NCI-H2196 treated with DMSO at 0.1 percent for 48 hours (cell line): ENCODE data around the gene MRPS25.
"Not testable (repeated sequence)": the region's sequence is repeated elsewhere in the genome, so short reads cannot be mapped to it uniquely, and the experiment has no call there.

Experiments used
- DNase-seq: peaks from one replicate; lab custom pipeline; 2025; ENCODE audit not compliant: unreplicated experiment; lab: John Stamatoyannopoulos, UW

Gene MRPS25

DNA sequence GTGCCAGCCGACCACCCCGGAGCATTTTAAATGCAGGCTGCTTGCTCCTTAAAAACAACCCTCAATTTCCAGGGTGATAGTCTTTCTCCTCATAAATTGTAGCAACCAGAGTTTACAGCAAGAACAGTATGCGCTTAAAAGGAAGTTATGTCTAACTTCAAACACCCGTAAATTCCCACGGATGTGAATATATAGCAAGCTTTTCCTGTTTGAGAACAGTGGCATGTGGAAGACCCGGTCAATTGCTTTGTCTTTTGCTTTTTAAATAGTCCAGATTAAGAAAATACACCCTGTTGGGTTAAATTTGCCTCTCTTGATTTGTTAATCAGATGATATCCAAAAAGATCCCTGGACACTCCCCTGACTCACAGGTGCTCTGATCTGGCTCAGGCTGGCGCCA lies 20.8 kb downstream of the MRPS25 start:
- DNase-seq = no peak

DNA sequence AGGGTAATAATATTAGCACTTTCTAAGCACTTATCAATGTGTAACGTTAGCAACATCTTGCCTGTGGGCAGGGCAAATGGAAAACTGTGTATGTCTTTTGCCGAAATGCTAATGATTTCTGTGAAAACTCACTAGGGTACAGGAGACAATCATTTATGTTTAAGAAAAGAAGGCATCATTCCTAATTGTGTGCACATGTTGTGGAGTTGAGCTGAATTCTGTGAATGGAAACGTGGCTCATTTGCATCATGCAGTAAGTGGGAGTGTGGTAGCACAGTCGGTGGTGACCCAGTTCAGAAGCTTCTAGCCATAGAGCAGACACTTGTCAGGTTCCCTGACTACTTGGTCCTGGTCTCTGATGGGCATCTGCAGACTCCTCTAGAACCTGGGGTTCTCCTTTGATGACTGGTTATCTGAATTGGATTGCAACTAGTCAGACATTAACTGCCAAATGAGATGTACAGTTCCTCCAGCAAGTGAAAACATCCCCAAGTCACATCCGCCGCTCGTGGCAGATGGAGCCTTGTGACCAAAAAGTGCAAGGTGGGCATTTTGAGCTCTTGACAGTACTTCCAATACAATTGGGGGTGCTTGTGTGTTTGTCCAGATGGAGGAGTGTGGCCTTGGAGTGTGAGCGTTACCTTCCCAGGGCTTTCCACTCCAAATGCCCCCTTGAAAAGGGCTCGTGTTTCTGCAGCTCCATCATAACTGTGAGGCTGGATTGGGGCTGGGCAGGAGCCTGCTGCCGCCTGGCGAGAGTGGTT lies 21.5 kb downstream of the MRPS25 start:
- DNase-seq = no peak

DNA sequence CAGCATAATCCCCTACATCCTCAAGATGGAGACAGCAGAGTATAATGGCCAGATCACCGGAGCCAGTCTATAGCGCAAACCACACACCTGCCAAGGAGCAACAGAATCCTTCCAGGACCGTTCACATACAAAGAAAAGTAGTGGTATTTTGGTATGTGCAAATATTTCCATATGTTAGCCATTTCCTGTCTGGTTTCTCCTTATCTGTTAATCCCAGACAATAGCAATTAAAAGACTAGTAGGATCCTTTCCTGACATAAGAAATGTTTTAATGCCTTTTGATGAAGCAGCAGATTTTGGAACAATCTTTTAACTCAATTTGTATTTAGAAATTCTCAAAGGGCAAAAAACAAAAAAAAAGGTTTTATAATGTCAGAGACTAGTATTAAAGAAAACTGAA lies 22.2 kb downstream of the MRPS25 start:
- no peak for DNase-seq

DNA sequence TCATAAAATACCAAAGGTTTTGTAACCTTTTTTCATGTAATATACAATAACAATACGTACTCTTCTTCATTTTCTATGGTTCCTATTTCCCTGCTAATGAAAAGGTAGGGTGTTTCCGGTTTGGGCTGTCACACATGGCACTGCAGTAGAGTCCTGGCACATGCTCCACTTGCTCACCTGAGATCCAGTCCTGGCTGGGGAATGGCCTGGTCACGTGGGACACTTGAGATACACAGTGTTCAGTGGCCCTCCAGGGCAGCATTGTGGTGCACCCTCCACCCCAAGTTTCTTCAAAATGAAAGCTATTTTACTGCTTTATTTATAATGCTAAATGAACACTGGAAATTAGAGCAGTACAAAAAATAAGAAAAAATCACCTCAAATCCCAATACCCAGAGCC lies 23.2 kb downstream of the MRPS25 start:
- DNase-seq = no peak

DNA sequence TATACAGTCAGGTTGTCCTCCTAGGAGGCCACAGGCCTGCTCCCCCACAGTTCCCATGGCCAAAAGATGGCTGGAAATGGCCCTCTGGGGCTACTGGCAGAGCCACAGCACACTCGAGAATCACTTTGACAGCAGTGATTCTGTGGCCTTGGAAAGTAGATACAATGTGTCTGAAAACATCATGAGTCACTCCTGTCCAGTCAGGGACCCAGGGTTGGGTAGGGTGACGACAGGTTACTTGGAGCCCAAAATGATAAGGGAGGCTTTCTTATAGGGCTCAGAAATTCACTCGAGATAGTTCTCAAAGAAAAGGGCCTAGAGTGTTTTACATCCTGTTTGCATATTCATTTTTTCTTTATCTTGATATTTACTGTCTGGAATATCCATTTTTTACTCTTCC lies 24.3 kb downstream of the MRPS25 start:
- no peak for DNase-seq

DNA sequence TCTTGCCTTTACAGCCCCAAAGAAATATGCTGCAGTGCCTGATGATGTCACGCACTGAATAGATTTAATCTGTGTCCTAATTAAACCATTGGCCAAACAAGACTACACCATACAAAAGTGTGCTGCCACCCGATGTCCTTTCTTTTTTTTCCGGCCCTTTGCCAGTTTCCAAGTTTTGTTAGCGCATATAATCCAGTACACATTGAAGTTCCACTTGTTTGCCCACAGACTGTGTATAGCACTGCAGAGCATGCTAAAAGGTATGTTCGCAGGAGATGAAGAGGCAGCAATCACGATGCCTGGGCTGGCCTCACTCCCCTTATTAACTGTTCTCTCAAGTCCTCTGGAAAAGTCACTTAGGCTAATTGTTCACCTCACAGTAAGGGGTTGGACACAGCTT lies 26.8 kb downstream of the MRPS25 start:
- no peak for DNase-seq

DNA sequence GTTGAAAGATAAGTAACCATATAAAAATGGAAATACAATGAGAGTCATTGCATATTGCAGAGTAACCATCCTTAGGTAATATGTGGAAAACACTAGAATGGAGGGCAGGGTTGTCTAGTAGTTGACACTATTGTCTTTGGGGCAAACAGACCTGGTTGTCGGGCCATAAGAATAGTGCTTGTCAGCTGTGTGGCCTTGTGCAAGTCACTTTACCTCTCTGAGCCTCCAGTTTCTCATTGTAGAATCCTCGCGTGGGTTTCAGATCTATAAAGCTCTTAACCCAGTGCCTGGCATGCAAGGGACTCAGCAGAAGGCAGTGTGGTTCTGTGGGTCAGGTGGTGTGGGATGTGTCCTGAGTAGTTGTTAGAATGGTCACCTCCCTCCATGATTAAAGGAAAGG lies 32.0 kb downstream of the MRPS25 start:
- no peak for DNase-seq

DNA sequence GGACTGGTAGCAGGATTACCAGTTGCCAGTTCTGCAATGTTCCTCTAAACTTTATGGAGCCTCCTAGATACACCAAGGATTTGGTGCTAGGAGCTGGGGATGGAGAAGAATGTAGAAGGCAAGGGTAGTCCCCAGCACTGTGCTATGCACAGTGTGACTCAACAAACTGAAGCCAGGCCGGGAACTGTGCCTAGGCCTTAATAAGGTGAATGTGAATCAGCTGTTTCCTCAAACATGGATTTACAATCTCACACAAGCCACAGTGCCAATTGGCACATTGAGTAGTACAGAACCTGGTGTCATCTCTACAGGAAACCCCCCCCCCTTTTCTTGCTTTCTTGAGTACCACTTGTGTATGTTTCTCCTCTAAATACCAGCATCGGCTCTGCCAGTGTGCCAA lies 32.5 kb downstream of the MRPS25 start:
- DNase-seq = no peak

DNA sequence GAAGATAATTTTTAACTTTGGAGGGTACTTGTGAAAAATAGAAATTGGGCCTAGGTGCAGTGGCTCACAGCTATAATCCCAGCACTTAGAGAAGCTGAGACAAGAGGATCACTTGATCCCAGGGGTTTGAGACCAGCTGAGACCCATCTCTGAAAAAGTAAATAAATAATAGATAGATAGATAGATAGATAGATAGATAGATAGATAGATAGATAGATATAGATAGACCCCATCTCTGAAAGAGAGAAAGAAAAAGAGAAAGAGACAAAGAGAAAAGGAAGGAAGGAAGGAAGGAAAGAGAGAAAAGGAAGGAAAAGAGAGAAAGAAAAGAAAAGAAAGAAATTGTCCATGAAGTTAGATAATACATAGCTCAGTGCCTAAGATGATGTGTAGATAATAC lies 35.5 kb downstream of the MRPS25 start:
- no peak for DNase-seq

DNA sequence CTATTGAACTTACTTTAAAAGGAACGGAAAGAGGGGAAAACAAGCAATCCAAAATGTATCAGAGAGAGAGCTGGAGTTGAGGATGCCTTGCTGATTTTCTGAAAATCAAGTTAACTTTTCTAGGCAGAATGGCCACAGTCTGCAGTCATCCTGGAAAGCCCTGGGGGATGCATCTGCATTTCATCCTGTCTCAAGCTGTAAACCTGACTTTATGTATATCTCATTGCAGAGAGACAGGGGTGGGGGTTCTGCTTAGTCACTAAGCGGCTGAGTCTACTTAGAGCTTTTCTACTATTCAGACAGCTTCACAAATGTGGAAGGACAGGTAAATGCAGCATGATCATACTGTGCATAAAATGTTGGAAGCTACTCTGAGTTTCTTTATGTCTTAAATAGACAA lies 41.4 kb downstream of the MRPS25 start:
- no peak for DNase-seq

DNA sequence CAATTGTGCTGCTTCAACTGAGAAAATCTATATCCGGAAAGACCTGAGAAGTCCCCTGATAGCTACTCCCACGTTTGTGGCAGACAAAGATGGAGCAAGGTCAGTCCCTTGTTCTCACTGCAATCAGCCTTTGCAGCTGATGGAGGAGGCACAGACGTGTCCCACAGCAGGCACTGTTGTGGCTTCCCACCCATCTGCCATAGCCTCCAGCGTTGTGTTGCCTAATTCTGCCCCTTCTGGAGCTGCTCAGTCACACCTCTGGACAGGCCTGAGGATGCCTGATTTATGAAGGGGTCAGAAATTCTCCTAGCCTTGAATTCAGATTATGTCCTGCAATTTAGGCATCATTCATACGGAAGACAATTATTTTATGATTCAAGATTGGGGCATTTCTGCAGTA lies 41.9 kb downstream of the MRPS25 start:
- no peak for DNase-seq

DNA sequence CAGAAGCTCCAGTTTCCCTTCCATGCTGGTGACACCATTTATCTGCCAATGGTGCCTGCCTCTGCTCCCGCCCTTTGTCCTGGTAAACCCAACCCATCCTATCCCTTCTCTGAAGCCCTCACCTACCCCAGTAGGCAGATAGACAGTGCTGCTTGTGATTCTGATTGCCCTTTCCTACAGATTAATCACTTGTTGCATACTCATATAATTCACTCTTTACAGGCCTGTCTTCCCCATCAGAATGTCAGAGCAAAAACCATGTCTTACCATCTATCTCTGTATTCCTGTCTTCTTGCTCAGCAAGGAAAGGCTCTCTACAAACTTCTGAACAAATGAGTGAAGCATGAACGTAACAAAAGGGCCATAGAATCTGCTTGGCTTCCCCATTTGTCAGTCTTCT lies 47.9 kb downstream of the MRPS25 start:
- DNase-seq = no peak

DNA sequence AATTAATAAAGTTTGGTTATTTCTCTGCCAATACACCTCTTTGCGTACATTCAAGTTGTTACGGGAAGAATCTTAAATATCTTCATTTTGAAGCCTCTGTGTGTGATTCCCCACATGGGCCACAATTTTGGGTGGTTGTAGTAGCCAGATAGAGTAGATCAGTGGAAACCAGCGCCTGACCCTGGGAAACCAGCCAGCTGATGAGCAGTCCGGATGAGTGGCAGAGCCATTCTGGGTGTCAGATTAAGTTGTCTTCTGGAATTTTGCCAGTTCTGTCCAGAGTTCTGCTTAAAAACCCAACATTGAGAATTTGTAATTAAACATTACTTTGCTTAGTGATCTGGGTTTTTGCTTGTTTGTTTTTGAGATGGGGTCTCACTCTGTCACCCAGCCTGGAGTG lies 49.7 kb downstream of the MRPS25 start:
- no peak for DNase-seq

DNA sequence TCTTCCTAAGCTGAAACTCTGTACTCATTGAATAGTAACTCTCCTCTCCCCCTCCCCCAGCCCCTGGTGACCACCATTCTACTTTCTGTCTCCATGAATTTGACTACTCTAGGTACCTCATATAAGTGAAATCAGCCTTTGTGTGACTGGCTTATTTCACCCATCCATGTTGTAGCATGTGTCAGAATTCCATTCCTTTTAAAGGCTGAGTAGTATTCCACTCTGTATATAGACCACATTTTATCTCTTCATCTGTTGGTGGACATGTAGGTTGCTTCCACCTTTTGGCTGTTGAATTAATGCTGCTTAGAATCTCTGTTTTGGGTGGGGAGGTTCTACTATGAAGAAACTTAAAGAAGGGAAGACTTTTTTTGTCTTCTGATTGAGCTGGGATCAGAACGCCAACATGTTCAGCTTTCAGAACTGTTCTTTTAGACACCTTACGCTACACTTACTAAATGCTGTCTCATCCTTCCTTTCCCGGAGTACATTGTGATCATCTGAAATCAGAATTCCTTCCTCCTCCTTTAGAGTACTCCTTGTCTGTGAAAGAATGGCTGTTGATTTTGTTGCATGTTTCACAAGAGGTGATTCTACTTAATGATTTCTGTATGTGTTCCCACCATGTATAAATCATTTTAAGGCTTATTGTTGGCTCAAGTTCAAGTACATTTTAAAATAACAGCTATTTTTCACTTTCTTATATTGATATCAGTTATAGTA lies 50.3 kb downstream of the MRPS25 start:
- DNase-seq = no peak

DNA sequence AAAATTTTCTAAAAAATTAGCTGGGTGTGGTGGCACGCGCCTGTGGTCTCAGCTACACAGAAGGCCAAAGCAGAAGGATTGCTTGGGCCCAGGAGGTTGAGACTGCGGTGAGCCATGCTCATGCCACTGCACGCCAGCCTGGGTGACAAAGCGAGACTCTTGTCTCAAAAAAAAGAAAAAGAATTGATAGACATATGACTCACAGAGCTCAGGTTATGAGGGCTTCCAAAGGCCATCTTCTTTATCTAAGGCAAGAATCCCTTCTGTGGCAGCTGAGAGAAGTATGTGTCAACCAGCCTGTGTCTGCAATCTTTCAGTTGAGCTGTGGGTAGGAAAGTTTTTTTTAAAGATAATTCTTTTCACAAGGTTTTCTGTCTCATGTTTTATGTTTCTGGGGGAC lies 53.9 kb downstream of the MRPS25 start:
- no peak for DNase-seq

DNA sequence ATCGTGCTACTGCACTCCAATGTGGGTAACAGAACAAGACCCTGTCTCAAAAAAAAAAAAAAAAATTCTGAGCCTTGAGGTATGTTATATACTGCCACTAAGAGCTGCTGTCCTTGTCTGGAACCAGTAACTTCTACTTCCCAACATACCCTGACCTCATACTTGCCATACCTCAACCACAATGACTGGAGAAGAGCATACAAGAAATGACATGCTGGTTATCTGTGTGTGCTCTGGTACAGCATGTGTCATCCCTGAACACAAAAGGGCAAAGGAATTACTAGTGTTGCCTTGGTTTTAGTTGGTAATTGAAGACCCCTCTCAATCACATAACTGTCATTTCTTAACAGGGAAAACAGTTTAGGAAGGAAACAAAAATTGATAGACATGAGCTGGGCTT lies 54.5 kb downstream of the MRPS25 start:
- no peak for DNase-seq

DNA sequence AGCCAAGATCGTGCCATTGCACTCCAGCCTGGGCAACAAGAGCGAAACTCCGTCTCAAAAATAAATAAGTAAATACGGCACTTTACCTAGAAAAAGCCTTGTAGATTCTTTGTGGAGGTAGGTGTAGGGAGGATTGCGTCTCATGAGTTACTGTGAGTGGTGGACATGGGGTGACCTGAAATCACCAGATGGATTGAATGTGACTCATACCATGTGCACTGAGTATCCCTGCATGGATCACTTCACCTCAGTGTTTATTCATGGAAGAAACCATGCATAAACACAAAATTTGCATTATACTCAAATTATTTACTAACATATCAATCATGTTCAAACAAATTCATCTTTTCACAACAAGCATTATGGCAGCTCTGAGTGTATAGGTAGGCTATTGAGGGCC lies 55.9 kb downstream of the MRPS25 start:
- no peak for DNase-seq

DNA sequence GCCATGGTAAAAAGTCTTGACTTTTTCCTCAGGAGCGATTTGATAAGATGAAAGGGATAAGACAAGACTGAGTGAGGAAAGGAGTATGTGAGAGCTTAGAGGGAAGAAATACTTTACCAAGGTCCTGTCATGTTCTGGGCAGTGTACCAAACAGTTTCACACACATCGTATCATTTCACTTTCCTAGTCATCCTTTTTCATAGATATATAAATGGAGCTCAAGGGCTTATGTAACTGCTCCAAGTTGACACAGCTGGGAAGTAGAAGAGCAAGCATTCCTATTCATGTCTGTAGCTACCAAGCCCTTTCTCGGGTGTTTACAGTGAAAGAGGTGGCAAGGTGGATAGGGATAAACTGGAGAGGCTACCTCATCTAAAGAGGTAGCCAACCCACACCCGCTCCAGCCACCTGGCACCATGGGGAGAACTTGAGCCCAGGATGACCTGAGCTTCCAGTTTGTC lies 57.4 kb downstream of the MRPS25 start:
- DNase-seq = peak; percentile 72

DNA sequence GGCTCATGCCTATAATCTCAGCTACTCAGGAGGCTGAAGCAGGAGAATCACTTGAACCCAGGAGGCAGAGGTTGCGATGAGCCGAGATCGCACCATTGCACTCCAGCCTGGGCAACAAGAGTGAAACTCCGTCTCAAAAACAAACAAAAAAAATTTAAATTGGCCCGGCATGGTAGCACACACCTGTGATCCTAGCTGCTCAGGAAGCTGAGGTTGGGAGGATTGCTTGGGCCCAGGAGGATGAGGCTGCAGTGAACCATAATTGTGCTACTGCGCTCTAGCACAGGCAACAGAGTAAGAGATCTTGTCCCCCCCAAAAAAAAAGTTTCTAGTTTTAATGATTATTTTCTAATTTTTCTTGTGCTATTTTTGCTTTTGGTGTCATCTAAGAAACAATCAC lies 65.9 kb downstream of the MRPS25 start:
- DNase-seq = not testable (repeated sequence)
